Calu3 (cell line): ENCODE measurements around the gene C12orf43. TPM values are rescaled to one million over a fixed set of nuclear protein-coding genes. Genes with fewer than 3 reads are reported as not detected.

Experiments
- BruUV-seq: library from RNA; stranded (reverse); fragments of 400-500 nt; replicated peaks from 2 replicates; lab custom pipeline; 2021; lab: Mats Ljungman, UMichigan
- CTCF ChIA-PET: fragments of 300-600 bp; sonication (Branson Sonifier 250); formaldehyde crosslinking; loops from one replicate; lab custom pipeline; 2022; ENCODE audit warnings: antibody characterized with exemption; lab: Charles Lee
- DNase-seq: peaks from one replicate; pipeline ENCODE4 v3.0.0; 2022
- H3K27ac Mint-ChIP-seq: one replicate; pipeline ENCODE4 v1.8.0; 2022; ENCODE audit warnings: mixed read lengths; ENCODE audit not compliant: unreplicated experiment
- H3K27me3 Mint-ChIP-seq: one replicate; pipeline ENCODE4 v1.8.0; 2022; ENCODE audit warnings: mixed read lengths; ENCODE audit not compliant: unreplicated experiment
- H3K36me3 Mint-ChIP-seq: one replicate; pipeline ENCODE4 v1.8.0; 2022; ENCODE audit warnings: mild to moderate bottlenecking, moderate library complexity, mixed read lengths; ENCODE audit not compliant: insufficient read depth, unreplicated experiment
- H3K4me1 Mint-ChIP-seq: one replicate; pipeline ENCODE4 v1.8.0; 2022; ENCODE audit warnings: mild to moderate bottlenecking, low read depth, mixed read lengths; ENCODE audit not compliant: unreplicated experiment
- H3K4me3 Mint-ChIP-seq: one replicate; pipeline ENCODE4 v1.8.0; 2022; ENCODE audit warnings: mild to moderate bottlenecking, low read depth, moderate library complexity, mixed read lengths; ENCODE audit not compliant: unreplicated experiment
- H3K9me3 Mint-ChIP-seq: one replicate; pipeline ENCODE4 v1.8.0; 2022; ENCODE audit warnings: low read depth, mixed read lengths; ENCODE audit not compliant: unreplicated experiment
- CTCF ChIP-seq: fragments of 200-600 bp; IDR thresholded peaks from one replicate; pipeline ENCODE4 v1.8.0; 2022; ENCODE audit warnings: antibody characterized with exemption; ENCODE audit not compliant: unreplicated experiment
- intact Hi-C: fragments of 100-400 bp; cut with micrococcal nuclease; formaldehyde crosslinking; loops from one replicate; pipeline ENCODE4 v1.10.0; 2022; ENCODE audit not compliant: unreplicated experiment
- total RNA-seq: library from RNA; stranded (reverse); gene quantifications from 2 replicates; pipeline ENCODE4 v1.2.3, GENCODE V29; 2022

C12orf43 gene
- total RNA-seq, 1 experiment from 2014 or later: 26.2 TPM

- H3K27me3 Mint-ChIP-seq: no peaks in the 10 kb centered on the region
- CTCF ChIA-PET: interaction anchor here (0.8 kb wide), 1 partner anchor 18 kb away, joined by 3 read pairs; no protein-coding TSS in a partner anchor
Observed at GRCh38 chr12:120962532-120963020, 53.7 kb downstream of the C12orf43 start.

GRCh38 chr12:120961604-120962531 lies 54.4 kb downstream of the C12orf43 start:
- H3K4me1 Mint-ChIP-seq: peaks cover 62% of the 10 kb centered on the region
- peak overlapping the region; percentile 82 for H3K27ac Mint-ChIP-seq
- no TSS peak for BruUV-seq
- TF ChIP-seq CTCF: no peak
- peak; percentile 80 for DNase-seq
- intact Hi-C loops: loop anchor here (2.0 to 5.0 kb wide), 2 partner anchors 17 to 105 kb away; no protein-coding TSS in a partner anchor
- no peaks in the 10 kb centered on the region for H3K9me3 Mint-ChIP-seq
- CTCF ChIA-PET: interaction anchor here (0.8 kb wide), 1 partner anchor 19 kb away, joined by 3 read pairs; no protein-coding TSS in a partner anchor
- no peak overlapping the region for H3K4me3 Mint-ChIP-seq
- H3K27me3 Mint-ChIP-seq: no peaks in the 10 kb centered on the region
- peaks cover 71% of the 10 kb centered on the region for H3K36me3 Mint-ChIP-seq

More at GRCh38 chr12:120962532-120963020, 53.7 kb downstream of the C12orf43 start:
- Mint-ChIP-seq H3K27ac (peak overlapping the region; percentile 82), H3K9me3 (no peaks in the 10 kb centered on the region), H3K36me3 (peaks cover 78% of the 10 kb centered on the region), H3K4me1 (peaks cover 60% of the 10 kb centered on the region), H3K4me3 (no peak overlapping the region)
- no peak for TF ChIP-seq CTCF
- DNase-seq: no peak
- BruUV-seq: no TSS peak
- intact Hi-C loops: loop anchor here (5.0 kb wide), 1 partner anchor 105 kb away; no protein-coding TSS in a partner anchor

- no peak for DNase-seq
- CTCF ChIA-PET: interaction anchor here (0.9 to 1.8 kb wide), 3 partner anchors 18 to 104 kb away, joined by 3 to 9 read pairs (median 5); partner anchors contain the start of gene HNF1A
- TF ChIP-seq CTCF: no peak
- H3K27me3 Mint-ChIP-seq: no peaks in the 10 kb centered on the region
- no peaks in the 10 kb centered on the region for H3K9me3 Mint-ChIP-seq
- H3K27ac Mint-ChIP-seq: peak overlapping the region; percentile 93
- peaks cover 59% of the 10 kb centered on the region for H3K36me3 Mint-ChIP-seq
- BruUV-seq: no TSS peak
- intact Hi-C loops: loop anchor here (2.0 to 5.0 kb wide), 2 partner anchors 16 to 103 kb away; no protein-coding TSS in a partner anchor
- H3K4me1 Mint-ChIP-seq: peaks cover 62% of the 10 kb centered on the region
- peak overlapping the region; percentile 51 for H3K4me3 Mint-ChIP-seq
Observed at GRCh38 chr12:120960657-120961056, 55.6 kb downstream of the C12orf43 start.

GRCh38 chr12:120959111-120959878 lies 57.0 kb downstream of the C12orf43 start:
- H3K36me3 Mint-ChIP-seq: peaks cover 46% of the 10 kb centered on the region
- H3K4me3 Mint-ChIP-seq: peak overlapping the region; percentile 51
- peaks cover 51% of the 10 kb centered on the region for H3K4me1 Mint-ChIP-seq
- H3K9me3 Mint-ChIP-seq: no peaks in the 10 kb centered on the region
- DNase-seq: no peak
- CTCF ChIA-PET: interaction anchor here (0.5 to 1.8 kb wide), 5 partner anchors 10 to 102 kb away, joined by 3 to 9 read pairs (median 3); no protein-coding TSS in a partner anchor
- BruUV-seq: no TSS peak
- no peaks in the 10 kb centered on the region for H3K27me3 Mint-ChIP-seq
- intact Hi-C loops: no loop called here
- peak overlapping the region; percentile 93 for H3K27ac Mint-ChIP-seq
- TF ChIP-seq CTCF: no peak
